SK-N-SH (cell line): ENCODE results near the gene COL5A1. TPM values are rescaled to one million over a fixed set of nuclear protein-coding genes. Genes with fewer than 3 reads are reported as not detected.

Experiments used
- CTCF ChIA-PET: fragments of 300-600, 350-600 bp; formaldehyde crosslinking; extraction: SDS; loops from one replicate; lab custom pipeline; 2021; lab: Yijun Ruan, JAX
- POLR2A ChIA-PET: fragments of 350-600 bp; sonication (Branson Sonifier 250); formaldehyde crosslinking; extraction: SDS; loops from one replicate; lab custom pipeline; 2020; ENCODE audit warnings: antibody characterized with exemption, inconsistent platforms; lab: Yijun Ruan, JAX
- DNase-seq: peaks from one replicate; pipeline ENCODE4 v3.0.0; 2012
- H2AFZ ChIP-seq: fragments of 200-600 bp; sonication (generic); 2 replicates; pipeline ENCODE4 v1.8.1; 2016; ENCODE audit warnings: antibody characterized with exemption, mild to moderate bottlenecking, low read depth
- H3F3A ChIP-seq: fragments of 200-600 bp; sonication (generic); replicated peaks from 2 replicates; pipeline ENCODE3; 2016; ENCODE audit warnings: antibody characterized with exemption, mild to moderate bottlenecking; ENCODE audit not compliant: insufficient read depth
- H3K27ac ChIP-seq, 2 experiments: fragments of 200-500 bp in 1 of 2; fragments of 200-600 bp in 1 of 2; sonication (Bioruptor generic) in 1 of 2; sonication (generic), shearing (Covaris generic) in 1 of 2; 2 replicates each; pipeline versions ENCODE4 v1.5.1 to v1.6.1; 2014 to 2016; ENCODE audit warnings: low read depth in 2 of 2, inconsistent platforms in 1 of 2, low read length in 1 of 2, mild to moderate bottlenecking in 1 of 2, mixed read lengths in 1 of 2
- H3K27me3 ChIP-seq: fragments of 200-600 bp; sonication (generic), shearing (Covaris generic); 2 replicates; pipeline ENCODE4 v1.6.1; 2016; ENCODE audit warnings: mixed run types; ENCODE audit not compliant: insufficient read depth
- H3K36me3 ChIP-seq, 2 experiments: fragments of 200-500 bp in 1 of 2; fragments of 200-600 bp in 1 of 2; sonication (Bioruptor generic) in 1 of 2; sonication (generic) in 1 of 2; replicated peaks in 1 of 2; 2 replicates each; pipeline versions ENCODE3 to v1.5.1; 2014 to 2016; ENCODE audit warnings: low read length in 1 of 2, mild to moderate bottlenecking in 1 of 2; ENCODE audit not compliant: insufficient read depth in 2 of 2, control insufficient read depth in 1 of 2
- H3K4me1 ChIP-seq, 2 experiments: fragments of 200-500 bp in 1 of 2; fragments of 200-600 bp in 1 of 2; sonication (Bioruptor generic) in 1 of 2; sonication (generic), shearing (Covaris generic) in 1 of 2; 2 replicates each; pipeline versions ENCODE4 v1.5.1 to v1.6.1; 2014 to 2016; ENCODE audit warnings: low read depth in 1 of 2, low read length in 1 of 2, mixed run types in 1 of 2; ENCODE audit not compliant: insufficient read depth in 2 of 2, control insufficient read depth in 1 of 2
- H3K4me2 ChIP-seq: fragments of 200-600 bp; sonication (generic), shearing (Covaris generic); 2 replicates; pipeline ENCODE4 v1.6.1; 2017; ENCODE audit warnings: mixed run types
- H3K4me3 ChIP-seq, 2 experiments: fragments of 200-500 bp in 1 of 2; fragments of 200-600 bp in 1 of 2; sonication (Bioruptor generic) in 1 of 2; sonication (generic), shearing (Covaris generic) in 1 of 2; 2 replicates each; pipeline versions ENCODE4 v1.5.1 to v1.8.1; 2014 to 2016; ENCODE audit warnings: low read depth in 2 of 2, inconsistent platforms in 1 of 2, low read length in 1 of 2, mild to moderate bottlenecking in 1 of 2, mixed read lengths in 1 of 2, moderate library complexity in 1 of 2
- H3K79me2 ChIP-seq: fragments of 200-600 bp; sonication (generic); 2 replicates; pipeline ENCODE4 v1.8.1; 2017; ENCODE audit warnings: mild to moderate bottlenecking; ENCODE audit not compliant: insufficient read depth
- H3K9ac ChIP-seq: fragments of 200-600 bp; sonication (generic); 2 replicates; pipeline ENCODE4 v1.6.1; 2017; ENCODE audit warnings: mixed run types
- H3K9me2 ChIP-seq: fragments of 200-600 bp; sonication (generic); 2 replicates; pipeline ENCODE4 v1.6.1; 2017; ENCODE audit warnings: mixed run types
- H3K9me3 ChIP-seq: fragments of 200-600 bp; sonication (generic); 2 replicates; pipeline ENCODE4 v1.6.1; 2017; ENCODE audit warnings: mixed run types, mild to moderate bottlenecking, moderate library complexity
- H4K20me1 ChIP-seq: fragments of 200-600 bp; sonication (generic); 2 replicates; pipeline ENCODE4 v1.6.1; 2017; ENCODE audit warnings: mild to moderate bottlenecking, mixed run types; ENCODE audit not compliant: insufficient read depth
- ELF1 ChIP-seq: IDR thresholded peaks from 2 replicates; pipeline ENCODE4 v1.4.0; 2012
- EP300 ChIP-seq, 2 experiments: IDR thresholded peaks; 2 replicates each; pipeline versions ENCODE4 v1.4.0 to v1.6.1; 2012; ENCODE audit warnings: borderline replicate concordance in 1 of 2, low read depth in 1 of 2, low read length in 1 of 2
- EZH2phosphoT487 ChIP-seq: fragments of 200-600 bp; sonication (generic); IDR thresholded peaks from 2 replicates; pipeline ENCODE4 v1.6.1; 2017; ENCODE audit warnings: low read depth, mixed run types, mild to moderate bottlenecking, antibody characterized with exemption, moderate library complexity, borderline replicate concordance
- FOSL2 ChIP-seq: IDR thresholded peaks from 2 replicates; pipeline ENCODE4 v1.4.0; 2012; ENCODE audit warnings: low read depth, mild to moderate bottlenecking, moderate library complexity, borderline replicate concordance
- FOXJ3 ChIP-seq: sonication (generic); formaldehyde crosslinking; IDR thresholded peaks from 2 replicates; pipeline ENCODE4 v1.5.1; 2020; ENCODE audit warnings: mild to moderate bottlenecking, missing genetic modification reagents
- FOXM1 ChIP-seq: IDR thresholded peaks from 2 replicates; pipeline ENCODE4 v1.4.0; 2012; ENCODE audit warnings: low read depth, mild to moderate bottlenecking
- GABPA ChIP-seq: IDR thresholded peaks from 2 replicates; pipeline ENCODE4 v1.4.0; 2012; ENCODE audit warnings: low read depth, mild to moderate bottlenecking
- GATA2 ChIP-seq: sonication (generic); formaldehyde crosslinking; IDR thresholded peaks from 2 replicates; pipeline ENCODE4 v1.5.0; 2020; ENCODE audit warnings: mild to moderate bottlenecking, missing genetic modification reagents
- MXI1 ChIP-seq: IDR thresholded peaks from 2 replicates; pipeline ENCODE4 v1.6.1; 2012; ENCODE audit warnings: mild to moderate bottlenecking, low read depth, low read length, improper control_type of control experiment
- NRF1 ChIP-seq: IDR thresholded peaks from 2 replicates; pipeline ENCODE4 v1.6.1; 2012; ENCODE audit warnings: low read depth, mild to moderate bottlenecking, low read length
- POLR2AphosphoS5 ChIP-seq: IDR thresholded peaks from 2 replicates; pipeline ENCODE4 v1.6.1; 2012; ENCODE audit warnings: low read depth, low read length
- RAD21 ChIP-seq: IDR thresholded peaks from 2 replicates; pipeline ENCODE4 v1.6.1; 2012; ENCODE audit warnings: mild to moderate bottlenecking, low read length
- RXRA ChIP-seq: IDR thresholded peaks from 2 replicates; pipeline ENCODE4 v1.4.0; 2012; ENCODE audit warnings: low read depth, mild to moderate bottlenecking, borderline replicate concordance
- SMC3 ChIP-seq: IDR thresholded peaks from 2 replicates; pipeline ENCODE4 v1.6.1; 2012; ENCODE audit warnings: low read depth, low read length, improper control_type of control experiment
- TAF1 ChIP-seq: IDR thresholded peaks from 2 replicates; pipeline ENCODE4 v1.6.1; 2012; ENCODE audit warnings: low read depth, mild to moderate bottlenecking, low read length, moderate library complexity, borderline replicate concordance
- YY1 ChIP-seq: IDR thresholded peaks from 2 replicates; pipeline ENCODE4 v1.4.0; 2012; ENCODE audit warnings: low read depth, mild to moderate bottlenecking
- WGBS: methylation state at CpG from one replicate; pipeline ENCODE4 v1.1.6; 2017; ENCODE audit warnings: low lambda C conversion rate; 5-methylcytosine and 5-hydroxymethylcytosine counted together
- polyA plus RNA-seq, 3 experiments: library from polyadenylated mRNA; depleted of rRNA; stranded (reverse); fragments of >200 nt; gene quantifications; 2 replicates each; pipeline ENCODE4 v1.2.3, GENCODE V29; 2012
- TF ChIP-seq, protein P1 (sequence below): IDR thresholded peaks from 2 replicates; pipeline ENCODE4 v1.4.0; 2012; ENCODE audit warnings: low read depth
- TF ChIP-seq, protein P2 (sequence below): IDR thresholded peaks from 2 replicates; pipeline ENCODE4; 2012

The COL5A1 gene
- polyA plus RNA-seq, 1 of the 3 experiments (the other 2 are of a cell fraction), result 73.8 TPM

DNA sequence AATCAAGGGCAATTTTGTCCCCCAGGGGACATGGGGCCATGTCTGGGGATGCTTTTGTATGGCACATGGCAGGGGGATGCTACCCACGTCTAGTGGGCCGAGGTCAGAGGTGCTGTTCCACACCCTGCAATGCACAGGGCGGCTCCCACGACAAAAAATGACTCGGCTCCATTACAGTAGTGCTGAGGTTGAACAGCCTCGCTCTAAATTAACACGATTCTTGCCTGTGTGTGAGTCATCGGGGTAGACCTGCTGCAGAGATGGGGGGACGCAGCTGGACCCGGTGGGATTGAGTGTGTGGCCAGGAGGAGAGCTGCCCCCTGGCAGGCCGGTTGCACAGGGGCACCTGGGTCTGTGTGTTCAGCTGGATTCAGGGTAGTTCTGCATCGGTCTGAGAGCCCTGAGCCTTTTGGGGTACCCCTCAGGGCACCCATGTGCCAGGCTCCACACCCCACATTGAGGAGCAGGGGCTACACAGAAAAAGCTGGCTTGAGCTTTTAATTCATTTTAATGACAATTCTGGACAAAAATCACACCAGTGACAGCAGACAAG lies 20.0 kb upstream of the COL5A1 start:
- 95% methylated on average over 11 of the region's 12 CpGs for WGBS
- Histone ChIP-seq H3K9me2 (no peaks in the 10 kb centered on the region), H3K4me2 (no peak overlapping the region), H3K27ac (no peak overlapping the region), H3K9ac (no peak overlapping the region), H3K79me2 (no peaks in the 10 kb centered on the region), H3K4me1 (peaks cover 0 to 26% of the 10 kb centered on the region in 2 experiments; a peak in 3 of 4 replicates), H3F3A (peaks cover 15% of the 10 kb centered on the region), H3K4me3 (no peak overlapping the region), H4K20me1 (no peaks in the 10 kb centered on the region), H3K9me3 (no peaks in the 10 kb centered on the region), H3K36me3 (no peaks in the 10 kb centered on the region), H3K27me3 (no peaks in the 10 kb centered on the region), H2AFZ (no peak overlapping the region)
- no peak for DNase-seq
- CTCF ChIA-PET, result no interaction called here
- TF ChIP-seq RXRA (no peak), SMC3 (no peak), GATA2 (CRISPR knock-in tag) (no peak), NRF1 (no peak)
- POLR2A ChIA-PET, result no interaction called here

- H3K4me2 ChIP-seq, result no peak overlapping the region
- peaks cover 0 to 32% of the 10 kb centered on the region in 2 experiments; a peak in 3 of 4 replicates for H3K4me1 ChIP-seq
- no peak overlapping the region for H2AFZ ChIP-seq
- ChIA-PET CTCF (no interaction called here), POLR2A (no interaction called here)
- no peaks in the 10 kb centered on the region for H3K9me3 ChIP-seq
- no peak overlapping the region for H3K4me3 ChIP-seq
- H3F3A ChIP-seq, result peaks cover 18% of the 10 kb centered on the region
- H3K9me2 ChIP-seq, result no peaks in the 10 kb centered on the region
- WGBS, result 91% methylated on average over 3 of the region's 6 CpGs
- no peaks in the 10 kb centered on the region for H4K20me1 ChIP-seq
- no peak for DNase-seq
- no peaks in the 10 kb centered on the region for H3K79me2 ChIP-seq
- H3K27me3 ChIP-seq, result no peaks in the 10 kb centered on the region
- H3K27ac ChIP-seq, result no peak overlapping the region
- no peaks in the 10 kb centered on the region for H3K36me3 ChIP-seq
- H3K9ac ChIP-seq, result no peak overlapping the region
- TF ChIP-seq FOXJ3 (no peak), FOSL2 (no peak), FOXM1 (no peak)
- TF ChIP-seq, protein P1, sequence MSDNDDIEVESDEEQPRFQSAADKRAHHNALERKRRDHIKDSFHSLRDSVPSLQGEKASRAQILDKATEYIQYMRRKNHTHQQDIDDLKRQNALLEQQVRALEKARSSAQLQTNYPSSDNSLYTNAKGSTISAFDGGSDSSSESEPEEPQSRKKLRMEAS, result no peak
These were observed 18.7 kb upstream of the COL5A1 start for GRCh38 chr9:134622896-134623257.

DNA sequence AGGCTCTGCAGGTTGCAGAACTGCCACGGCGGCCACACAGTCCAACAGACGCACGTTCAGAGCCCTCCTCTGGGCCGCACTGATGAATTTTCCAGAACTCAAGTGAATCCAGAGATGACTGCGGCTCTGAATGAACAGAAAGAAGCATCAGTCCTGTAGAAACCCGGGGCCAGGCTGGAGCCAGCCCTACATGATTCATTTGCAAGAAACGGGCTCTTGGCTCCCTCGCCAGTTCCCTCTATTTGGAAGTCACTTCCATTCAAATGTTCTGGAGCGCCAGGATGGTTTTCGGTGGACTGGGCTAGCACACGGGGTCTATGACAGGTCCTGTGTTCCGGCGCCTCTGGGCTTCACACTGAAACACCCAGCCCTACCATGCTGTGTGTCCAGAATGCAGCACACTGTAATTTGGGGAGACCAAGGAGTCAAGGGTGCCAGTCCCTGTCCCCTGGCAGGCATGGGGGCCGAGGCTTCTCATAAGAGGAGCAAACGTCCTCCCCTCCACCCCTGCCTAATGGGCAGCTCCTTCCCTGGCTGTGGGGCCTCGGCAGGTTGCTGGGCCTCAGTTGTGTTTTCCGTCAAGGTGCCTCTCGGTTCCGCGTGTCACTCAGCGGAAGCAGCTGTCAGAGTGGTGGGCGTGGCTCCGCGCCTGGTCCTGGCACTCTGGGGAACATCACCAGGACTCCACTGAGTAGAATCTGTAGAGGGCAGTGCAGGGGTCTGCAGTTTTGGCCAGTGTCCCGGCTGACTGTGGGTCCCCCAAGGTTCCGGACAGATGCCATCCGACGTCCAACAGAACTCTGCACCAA lies 18.1 kb upstream of the COL5A1 start:
- Histone ChIP-seq H4K20me1 (no peaks in the 10 kb centered on the region), H3K9me3 (no peaks in the 10 kb centered on the region), H3K9ac (no peak overlapping the region), H3K27ac (peak overlapping the region in 1 of 2 experiments; percentile 80; a peak in 2 of 4 replicates), H3K27me3 (no peaks in the 10 kb centered on the region), H3K36me3 (no peaks in the 10 kb centered on the region), H3F3A (peaks cover 18% of the 10 kb centered on the region), H3K4me2 (no peak overlapping the region), H3K4me1 (peaks cover 0 to 32% of the 10 kb centered on the region in 2 experiments; a peak in 3 of 4 replicates), H2AFZ (no peak overlapping the region), H3K4me3 (no peak overlapping the region), H3K9me2 (no peaks in the 10 kb centered on the region), H3K79me2 (no peaks in the 10 kb centered on the region)
- ChIA-PET CTCF (no interaction called here), POLR2A (no interaction called here)
- 83% methylated on average over 17 of the region's 29 CpGs for WGBS
- TF ChIP-seq EZH2phosphoT487 (no peak), TAF1 (no peak), POLR2AphosphoS5 (no peak), MXI1 (no peak), RAD21 (no peak), ELF1 (no peak), YY1 (no peak), EP300 (IDR thresholded peaks at IDR 0.05; ENCODE audit: borderline replicate concordance in 1 of 2, low read depth in 1 of 2, low read length in 1 of 2) (no peak), GABPA (no peak)
- TF ChIP-seq, protein P2, sequence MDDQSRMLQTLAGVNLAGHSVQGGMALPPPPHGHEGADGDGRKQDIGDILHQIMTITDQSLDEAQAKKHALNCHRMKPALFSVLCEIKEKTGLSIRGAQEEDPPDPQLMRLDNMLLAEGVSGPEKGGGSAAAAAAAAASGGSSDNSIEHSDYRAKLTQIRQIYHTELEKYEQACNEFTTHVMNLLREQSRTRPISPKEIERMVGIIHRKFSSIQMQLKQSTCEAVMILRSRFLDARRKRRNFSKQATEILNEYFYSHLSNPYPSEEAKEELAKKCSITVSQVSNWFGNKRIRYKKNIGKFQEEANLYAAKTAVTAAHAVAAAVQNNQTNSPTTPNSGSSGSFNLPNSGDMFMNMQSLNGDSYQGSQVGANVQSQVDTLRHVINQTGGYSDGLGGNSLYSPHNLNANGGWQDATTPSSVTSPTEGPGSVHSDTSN, result no peak
- no peak for DNase-seq
